Astrocyte (in vitro differentiated cells and primary cell): ENCODE results near the gene SCGB1D1.

Experiments used
- EZH2 ChIP-seq: IDR thresholded peaks from 2 replicates; pipeline ENCODE4 v1.6.1; 2012; ENCODE audit warnings: mild to moderate bottlenecking, low read length, inconsistent platforms; ENCODE audit not compliant: insufficient read depth
- TF ChIP-seq, protein P1 (sequence below): IDR thresholded peaks from 2 replicates; pipeline ENCODE4 v1.5.1; 2011; ENCODE audit warnings: low read depth, mild to moderate bottlenecking, inconsistent platforms, low read length, moderate library complexity; ENCODE audit not compliant: insufficient read depth

- TF ChIP-seq, protein P1, sequence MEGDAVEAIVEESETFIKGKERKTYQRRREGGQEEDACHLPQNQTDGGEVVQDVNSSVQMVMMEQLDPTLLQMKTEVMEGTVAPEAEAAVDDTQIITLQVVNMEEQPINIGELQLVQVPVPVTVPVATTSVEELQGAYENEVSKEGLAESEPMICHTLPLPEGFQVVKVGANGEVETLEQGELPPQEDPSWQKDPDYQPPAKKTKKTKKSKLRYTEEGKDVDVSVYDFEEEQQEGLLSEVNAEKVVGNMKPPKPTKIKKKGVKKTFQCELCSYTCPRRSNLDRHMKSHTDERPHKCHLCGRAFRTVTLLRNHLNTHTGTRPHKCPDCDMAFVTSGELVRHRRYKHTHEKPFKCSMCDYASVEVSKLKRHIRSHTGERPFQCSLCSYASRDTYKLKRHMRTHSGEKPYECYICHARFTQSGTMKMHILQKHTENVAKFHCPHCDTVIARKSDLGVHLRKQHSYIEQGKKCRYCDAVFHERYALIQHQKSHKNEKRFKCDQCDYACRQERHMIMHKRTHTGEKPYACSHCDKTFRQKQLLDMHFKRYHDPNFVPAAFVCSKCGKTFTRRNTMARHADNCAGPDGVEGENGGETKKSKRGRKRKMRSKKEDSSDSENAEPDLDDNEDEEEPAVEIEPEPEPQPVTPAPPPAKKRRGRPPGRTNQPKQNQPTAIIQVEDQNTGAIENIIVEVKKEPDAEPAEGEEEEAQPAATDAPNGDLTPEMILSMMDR: no peak
- TF ChIP-seq EZH2: no peak
Observed at GRCh38 chr11:62157603-62158002, 32.4 kb upstream of the SCGB1D1 start.
